ENCODE measurements around the gene ACADM. TPM values are rescaled to one million over a fixed set of nuclear protein-coding genes. Genes with fewer than 3 reads are reported as not detected.
"Not testable (repeated sequence)": the region's sequence is repeated elsewhere in the genome, so short reads cannot be mapped to it uniquely, and the experiment has no call there.

Gene ACADM
- total RNA-seq, 3 donors from 2014 or later = 46.7 to 62.9 (median 50.5) TPM

DNA sequence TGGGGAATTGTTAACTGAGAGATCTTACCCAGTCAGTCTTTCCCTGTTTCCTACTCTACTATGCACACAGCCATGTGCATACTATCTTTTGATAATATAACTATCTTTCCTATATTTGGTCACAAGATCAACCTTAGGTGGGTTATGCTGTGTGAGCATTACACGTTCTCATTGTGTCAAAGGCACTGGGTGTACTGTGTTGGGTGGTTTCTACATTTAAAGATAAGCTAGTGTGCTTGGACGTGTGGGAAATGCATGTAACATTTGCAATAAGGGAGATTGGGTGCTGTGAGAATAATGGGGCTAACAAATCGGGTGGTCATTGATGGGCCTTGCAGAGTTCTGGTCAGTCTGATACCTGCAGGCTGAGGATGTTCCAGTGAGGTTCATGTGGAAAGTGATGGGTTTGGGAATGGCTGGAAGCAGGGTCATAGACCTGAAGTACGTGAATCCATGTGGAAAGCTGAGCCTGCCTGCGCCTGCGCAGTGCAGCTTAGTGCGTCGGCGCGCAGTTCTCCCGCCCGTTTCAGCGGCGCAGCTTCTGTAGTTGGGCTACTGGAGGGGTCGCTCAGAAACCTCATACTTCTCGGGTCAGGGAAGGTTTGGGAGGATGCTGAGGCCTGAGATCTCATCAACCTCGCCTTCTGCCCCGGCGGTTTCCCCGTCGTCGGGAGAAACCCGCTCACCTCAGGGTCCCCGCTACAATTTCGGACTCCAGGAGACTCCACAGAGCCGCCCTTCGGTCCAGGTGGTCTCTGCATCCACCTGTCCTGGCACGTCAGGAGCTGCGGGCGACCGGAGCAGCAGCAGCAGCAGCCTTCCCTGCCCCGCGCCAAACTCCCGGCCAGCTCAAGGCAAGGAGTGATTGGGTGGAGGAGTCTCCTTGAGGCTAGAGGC lies 72.1 kb downstream of the ACADM start, which contains the start of gene MSH4:
MSH4 (plus strand) TSS at position 507 of the 897 bp plus-strand sequence; CDS start at position 611, 104 bp downstream.
- no peaks in the 10 kb centered on the region for H3K9me3 ChIP-seq
- TF ChIP-seq POLR2A (IDR thresholded peaks at IDR 0.05) = no peak
- TF ChIP-seq, protein P1, sequence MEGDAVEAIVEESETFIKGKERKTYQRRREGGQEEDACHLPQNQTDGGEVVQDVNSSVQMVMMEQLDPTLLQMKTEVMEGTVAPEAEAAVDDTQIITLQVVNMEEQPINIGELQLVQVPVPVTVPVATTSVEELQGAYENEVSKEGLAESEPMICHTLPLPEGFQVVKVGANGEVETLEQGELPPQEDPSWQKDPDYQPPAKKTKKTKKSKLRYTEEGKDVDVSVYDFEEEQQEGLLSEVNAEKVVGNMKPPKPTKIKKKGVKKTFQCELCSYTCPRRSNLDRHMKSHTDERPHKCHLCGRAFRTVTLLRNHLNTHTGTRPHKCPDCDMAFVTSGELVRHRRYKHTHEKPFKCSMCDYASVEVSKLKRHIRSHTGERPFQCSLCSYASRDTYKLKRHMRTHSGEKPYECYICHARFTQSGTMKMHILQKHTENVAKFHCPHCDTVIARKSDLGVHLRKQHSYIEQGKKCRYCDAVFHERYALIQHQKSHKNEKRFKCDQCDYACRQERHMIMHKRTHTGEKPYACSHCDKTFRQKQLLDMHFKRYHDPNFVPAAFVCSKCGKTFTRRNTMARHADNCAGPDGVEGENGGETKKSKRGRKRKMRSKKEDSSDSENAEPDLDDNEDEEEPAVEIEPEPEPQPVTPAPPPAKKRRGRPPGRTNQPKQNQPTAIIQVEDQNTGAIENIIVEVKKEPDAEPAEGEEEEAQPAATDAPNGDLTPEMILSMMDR (IDR thresholded peaks at IDR 0.05) = no peak
- TF ChIP-seq POLR2AphosphoS5 (IDR thresholded peaks at IDR 0.05) = no peak
- intact Hi-C loops (cut with DNase I; ENCODE audit: low total_unique reads) = no loop called here
- no peak within 1 kb of the TSS for H3K4me3 ChIP-seq
- no peak within 1 kb of the TSS for H3K27ac ChIP-seq
- no peak for DNase-seq (ENCODE audit: low spot score in 2 of 2)
- no peaks in the 10 kb centered on the region for H3K27me3 ChIP-seq
- H3K4me1 ChIP-seq = no peaks in the 10 kb centered on the region
- peaks cover 12% of the 10 kb centered on the region for H3K36me3 ChIP-seq

DNA sequence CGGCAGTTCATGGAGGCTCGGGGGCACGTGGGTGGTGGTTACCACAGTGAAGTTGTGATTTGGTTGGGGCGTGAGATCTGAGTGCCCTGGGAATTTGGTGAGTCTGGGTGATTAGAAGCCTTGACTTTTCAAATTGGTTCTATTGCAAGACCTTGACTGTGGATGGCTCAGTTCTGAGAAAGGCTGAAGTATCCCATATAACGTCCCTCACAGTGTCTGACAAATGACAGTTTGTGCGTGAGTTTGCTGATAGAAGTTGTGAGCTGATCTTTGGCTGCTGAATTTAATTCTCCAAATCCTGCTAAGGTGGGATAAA lies 72.7 kb downstream of the ACADM start:
- Histone ChIP-seq H3K4me1 (no peaks in the 10 kb centered on the region), H3K27ac (no peak overlapping the region), H3K4me3 (no peak overlapping the region), H3K36me3 (peaks cover 12% of the 10 kb centered on the region), H3K27me3 (no peaks in the 10 kb centered on the region), H3K9me3 (no peaks in the 10 kb centered on the region)
- DNase-seq (ENCODE audit: low spot score in 2 of 2) = no peak
- intact Hi-C loops (cut with DNase I; ENCODE audit: low total_unique reads) = no loop called here
- TF ChIP-seq POLR2A (IDR thresholded peaks at IDR 0.05) = no peak
- TF ChIP-seq, protein P1 (IDR thresholded peaks at IDR 0.05) = no peak
- no peak for TF ChIP-seq POLR2AphosphoS5 (IDR thresholded peaks at IDR 0.05)

DNA sequence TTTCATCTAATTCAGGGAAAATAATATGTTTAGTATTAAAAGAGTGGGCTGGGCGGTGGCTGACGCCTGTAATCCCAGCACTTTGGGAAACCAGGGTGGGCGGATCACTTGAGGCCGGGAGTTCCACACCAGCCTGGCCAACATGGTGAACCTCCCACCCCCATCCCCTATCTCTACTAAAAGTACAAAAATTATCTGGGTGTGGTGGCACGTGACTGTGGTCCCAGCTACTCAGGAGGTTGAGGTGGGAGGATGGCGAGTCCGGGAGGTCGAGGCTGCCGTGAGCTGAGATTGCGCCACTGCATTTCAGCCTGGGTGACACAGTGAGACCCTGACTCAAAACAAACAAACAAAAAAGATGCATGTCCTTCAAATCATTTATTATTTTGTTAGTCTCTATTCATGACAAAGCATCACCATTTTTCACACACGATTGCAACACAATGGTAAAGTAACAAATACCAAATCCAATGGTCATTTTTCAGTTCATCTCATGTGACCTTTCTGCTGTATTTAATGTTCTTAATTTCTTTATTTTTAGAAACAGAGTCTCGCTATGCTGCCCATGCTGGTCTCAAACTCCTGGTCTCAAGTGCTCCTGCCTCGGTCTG lies 73.2 kb downstream of the ACADM start:
- peaks cover 12% of the 10 kb centered on the region for H3K36me3 ChIP-seq

DNA sequence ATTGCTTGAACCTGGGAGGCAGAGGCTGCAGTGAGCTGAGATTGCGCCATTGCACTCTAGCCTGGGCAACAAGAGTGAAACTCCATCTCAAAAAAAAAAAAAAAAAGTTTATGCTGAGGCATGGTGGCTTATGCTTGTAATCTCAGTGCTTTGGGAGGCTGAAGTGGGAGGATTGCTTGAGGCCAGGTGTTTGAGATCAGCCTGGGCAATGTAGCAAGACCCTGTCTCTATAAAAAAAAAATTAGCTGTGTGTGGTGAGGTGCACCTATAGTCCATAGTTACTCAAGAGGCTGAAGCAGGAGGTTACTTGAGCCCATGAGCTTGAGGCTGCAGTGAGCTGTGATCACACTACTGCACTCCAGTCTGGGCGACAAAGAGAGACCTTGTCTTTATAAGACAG lies 77.0 kb downstream of the ACADM start:
- DNase-seq (ENCODE audit: low spot score in 2 of 2); H3K4me3 ChIP-seq; H3K27me3 ChIP-seq; intact Hi-C loops (cut with DNase I; ENCODE audit: low total_unique reads); H3K4me1 ChIP-seq; H3K36me3 ChIP-seq; H3K27ac ChIP-seq; H3K9me3 ChIP-seq: not testable (repeated sequence)

More for the DNA sequence above, 73.2 kb downstream of the ACADM start:
- Histone ChIP-seq H3K27ac (no peak overlapping the region), H3K27me3 (no peaks in the 10 kb centered on the region), H3K4me1 (no peaks in the 10 kb centered on the region), H3K4me3 (no peak overlapping the region), H3K9me3 (no peaks in the 10 kb centered on the region)
- TF ChIP-seq POLR2A (IDR thresholded peaks at IDR 0.05) = no peak
- TF ChIP-seq, protein P1 (IDR thresholded peaks at IDR 0.05) = no peak
- no peak for TF ChIP-seq POLR2AphosphoS5 (IDR thresholded peaks at IDR 0.05)
- no peak for DNase-seq (ENCODE audit: low spot score in 2 of 2)
- intact Hi-C loops (cut with DNase I; ENCODE audit: low total_unique reads) = no loop called here

DNA sequence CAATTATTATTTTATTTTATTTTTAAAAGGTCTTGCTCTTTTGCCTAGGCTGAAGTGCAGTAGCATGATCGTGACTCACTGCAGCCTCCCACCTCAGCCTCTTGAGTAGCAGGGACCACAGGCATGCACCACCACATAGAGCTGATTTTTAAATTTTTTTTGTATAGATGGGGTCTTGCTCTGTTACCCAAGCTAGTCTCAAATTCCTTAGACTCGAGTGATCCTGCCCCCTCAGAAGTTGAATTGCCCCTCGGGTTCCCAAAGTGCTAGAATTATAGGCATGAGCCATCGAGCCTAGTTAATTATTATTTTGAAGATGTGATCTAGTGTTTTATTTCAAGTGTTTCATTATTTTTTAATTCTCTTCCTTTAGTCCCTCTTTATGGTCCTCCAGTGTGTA lies 84.4 kb downstream of the ACADM start:
- Histone ChIP-seq H3K4me1 (no peaks in the 10 kb centered on the region), H3K36me3 (no peaks in the 10 kb centered on the region), H3K27me3 (no peaks in the 10 kb centered on the region), H3K9me3 (no peaks in the 10 kb centered on the region), H3K4me3 (no peak overlapping the region), H3K27ac (no peak overlapping the region)
- TF ChIP-seq POLR2A (IDR thresholded peaks at IDR 0.05) = no peak
- TF ChIP-seq POLR2AphosphoS5 (IDR thresholded peaks at IDR 0.05) = no peak
- TF ChIP-seq, protein P1 (IDR thresholded peaks at IDR 0.05) = no peak
- DNase-seq (ENCODE audit: low spot score in 2 of 2) = no peak
- intact Hi-C loops (cut with DNase I; ENCODE audit: low total_unique reads) = no loop called here

DNA sequence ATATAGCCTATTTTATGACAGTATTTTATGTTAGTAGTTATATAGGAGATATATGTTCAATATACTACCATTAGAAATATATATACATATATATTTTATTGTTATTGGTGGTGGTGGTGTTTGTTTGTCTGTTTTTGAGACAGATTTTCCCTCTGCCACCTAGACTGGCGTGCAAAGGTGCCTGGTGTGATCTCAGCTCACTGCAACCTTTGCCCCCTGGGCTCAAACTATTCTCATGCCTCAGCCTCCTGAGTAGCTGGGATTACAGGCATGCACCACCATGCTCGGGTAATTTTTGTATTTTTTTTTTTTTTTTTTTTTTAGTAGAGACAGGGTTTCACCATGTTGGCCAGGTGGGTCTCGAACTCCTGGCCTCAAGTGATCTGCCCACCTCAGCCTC lies 85.6 kb downstream of the ACADM start:
- DNase-seq (ENCODE audit: low spot score in 2 of 2); H3K9me3 ChIP-seq; H3K4me1 ChIP-seq; H3K36me3 ChIP-seq; H3K27ac ChIP-seq; H3K27me3 ChIP-seq; H3K4me3 ChIP-seq; intact Hi-C loops (cut with DNase I; ENCODE audit: low total_unique reads): not testable (repeated sequence)

All from breast epithelium (tissue), 4 donors.